ENCODE data around the gene AKTIP. TPM values are rescaled to one million over a fixed set of nuclear protein-coding genes. Genes with fewer than 3 reads are reported as not detected.
A peak's percentile ranks its signal among the peaks of the same experiment; 100 is the strongest.

AKTIP gene
- total RNA-seq, 1 experiment from 2014 or later: 13.2 TPM

DNA sequence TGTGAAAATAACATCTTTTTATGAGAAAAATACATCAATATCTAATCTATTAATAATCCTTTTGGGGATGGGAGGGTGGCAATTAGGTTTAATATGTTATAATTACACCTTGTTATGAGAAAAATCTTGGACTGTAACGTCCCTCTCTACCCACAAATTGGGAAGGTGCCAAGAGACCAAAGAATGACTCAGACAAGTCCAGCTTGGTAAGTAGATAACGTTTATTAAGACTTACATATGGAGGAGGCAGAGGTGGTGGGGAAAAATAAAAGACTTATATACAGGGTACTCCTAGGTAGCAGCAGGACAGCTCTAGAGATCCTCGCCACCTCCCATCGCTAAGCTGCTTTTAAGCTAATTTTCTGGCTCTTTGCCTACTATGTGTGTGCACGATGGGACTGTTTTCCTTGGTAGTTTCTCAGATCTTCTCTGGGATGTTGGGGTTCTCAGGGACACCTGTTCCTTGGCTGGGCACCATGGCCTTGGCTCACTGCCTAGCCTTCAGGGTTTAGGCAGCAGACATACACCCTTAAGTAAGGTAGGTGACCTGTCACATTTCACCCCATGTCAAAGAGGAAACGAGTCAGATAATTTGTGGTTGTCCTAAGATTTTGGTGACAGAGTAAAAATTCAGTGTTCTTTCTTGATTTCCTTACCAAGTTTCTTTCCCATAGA is 37.3 kb downstream of the AKTIP start:
- ATAC-seq (peak; percentile 40; the same call in 1 of the 2 replicates), DNase-seq (peak; percentile 62)
- Histone ChIP-seq H3K4me3 (ENCODE audit: low read length) (no peak overlapping the region), H3K79me2 (ENCODE audit: low read length) (no peaks in the 10 kb centered on the region), H3K27ac (ENCODE audit: low read length) (no peak overlapping the region), H3K4me1 (ENCODE audit: insufficient read depth, low read length) (peaks cover 8% of the 10 kb centered on the region), H3K9ac (ENCODE audit: low read length) (no peak overlapping the region), H3K9me2 (replicated peaks; ENCODE audit: low read length) (no peaks in the 10 kb centered on the region), H3K27me3 (ENCODE audit: low read length) (no peaks in the 10 kb centered on the region), H3K36me3 (ENCODE audit: low read depth, low read length) (peaks cover 4% of the 10 kb centered on the region; the same call in 1 of the 2 replicates), H4K20me1 (ENCODE audit: low read length) (no peaks in the 10 kb centered on the region), H3F3A (ENCODE audit: low read length, unreplicated experiment) (no peaks in the 10 kb centered on the region), H2AFZ (ENCODE audit: low read length) (no peak overlapping the region), H3K9me3 (ENCODE audit: low read length) (no peaks in the 10 kb centered on the region), H3K4me2 (ENCODE audit: low read length) (no peak overlapping the region)
- ChIA-PET POLR2A (ENCODE audit: unreplicated experiment) (no interaction called here), CTCF (no interaction called here)
- no TSS peak for BruUV-seq (replicated peaks)
- TF ChIP-seq, protein P1, sequence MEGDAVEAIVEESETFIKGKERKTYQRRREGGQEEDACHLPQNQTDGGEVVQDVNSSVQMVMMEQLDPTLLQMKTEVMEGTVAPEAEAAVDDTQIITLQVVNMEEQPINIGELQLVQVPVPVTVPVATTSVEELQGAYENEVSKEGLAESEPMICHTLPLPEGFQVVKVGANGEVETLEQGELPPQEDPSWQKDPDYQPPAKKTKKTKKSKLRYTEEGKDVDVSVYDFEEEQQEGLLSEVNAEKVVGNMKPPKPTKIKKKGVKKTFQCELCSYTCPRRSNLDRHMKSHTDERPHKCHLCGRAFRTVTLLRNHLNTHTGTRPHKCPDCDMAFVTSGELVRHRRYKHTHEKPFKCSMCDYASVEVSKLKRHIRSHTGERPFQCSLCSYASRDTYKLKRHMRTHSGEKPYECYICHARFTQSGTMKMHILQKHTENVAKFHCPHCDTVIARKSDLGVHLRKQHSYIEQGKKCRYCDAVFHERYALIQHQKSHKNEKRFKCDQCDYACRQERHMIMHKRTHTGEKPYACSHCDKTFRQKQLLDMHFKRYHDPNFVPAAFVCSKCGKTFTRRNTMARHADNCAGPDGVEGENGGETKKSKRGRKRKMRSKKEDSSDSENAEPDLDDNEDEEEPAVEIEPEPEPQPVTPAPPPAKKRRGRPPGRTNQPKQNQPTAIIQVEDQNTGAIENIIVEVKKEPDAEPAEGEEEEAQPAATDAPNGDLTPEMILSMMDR (conservative IDR thresholded peaks at IDR 0.05; ENCODE audit: low read depth, low read length): no peak
- no peak for TF ChIP-seq EZH2phosphoT487 (IDR thresholded peaks at IDR 0.05; ENCODE audit: borderline replicate concordance, low read length)
- no peak for TF ChIP-seq EZH2 (IDR thresholded peaks at IDR 0.05; ENCODE audit: low read length, unreplicated experiment)
- intact Hi-C loops (cut with micrococcal nuclease): no loop called here

DNA sequence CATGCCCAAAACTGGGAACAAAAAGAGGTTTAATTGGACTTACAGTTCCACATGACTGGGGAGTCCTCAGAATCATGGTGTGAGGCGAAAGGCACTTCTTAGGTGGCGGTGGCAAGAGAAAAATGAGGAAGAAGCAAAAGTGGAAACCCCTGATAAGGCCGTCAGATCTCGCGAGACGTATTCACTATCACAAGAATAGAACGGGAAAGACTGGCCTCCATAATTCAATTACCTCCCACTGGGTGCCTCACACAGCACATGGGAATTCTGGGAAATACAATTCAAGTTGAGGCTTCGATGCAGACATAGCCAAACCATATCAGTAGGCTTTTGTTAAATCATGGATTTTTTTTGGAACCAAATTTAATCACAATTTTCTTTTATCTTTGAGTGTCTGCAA is 44.4 kb downstream of the AKTIP start:
- DNase-seq (no peak), ATAC-seq (no peak)
- no peak overlapping the region for H3K4me2 ChIP-seq (ENCODE audit: low read length)
- no peaks in the 10 kb centered on the region; the same call in none of the 2 replicates for H3K36me3 ChIP-seq (ENCODE audit: low read depth, low read length)
- H3K4me3 ChIP-seq (ENCODE audit: low read length): no peak overlapping the region
- ChIA-PET POLR2A (ENCODE audit: unreplicated experiment) (no interaction called here), CTCF (no interaction called here)
- no peaks in the 10 kb centered on the region for H3K9me2 ChIP-seq (replicated peaks; ENCODE audit: low read length)
- no peak overlapping the region for H2AFZ ChIP-seq (ENCODE audit: low read length)
- H3F3A ChIP-seq (ENCODE audit: low read length, unreplicated experiment): no peaks in the 10 kb centered on the region
- no peaks in the 10 kb centered on the region for H3K4me1 ChIP-seq (ENCODE audit: insufficient read depth, low read length)
- H3K27me3 ChIP-seq (ENCODE audit: low read length): no peaks in the 10 kb centered on the region
- no peaks in the 10 kb centered on the region for H3K79me2 ChIP-seq (ENCODE audit: low read length)
- TF ChIP-seq EZH2 (IDR thresholded peaks at IDR 0.05; ENCODE audit: low read length, unreplicated experiment) (no peak), EZH2phosphoT487 (IDR thresholded peaks at IDR 0.05; ENCODE audit: borderline replicate concordance, low read length) (no peak)
- TF ChIP-seq, protein P1 (conservative IDR thresholded peaks at IDR 0.05; ENCODE audit: low read depth, low read length): no peak
- BruUV-seq (replicated peaks): no TSS peak
- H3K27ac ChIP-seq (ENCODE audit: low read length): no peak overlapping the region
- H3K9me3 ChIP-seq (ENCODE audit: low read length): no peaks in the 10 kb centered on the region
- H3K9ac ChIP-seq (ENCODE audit: low read length): no peak overlapping the region
- intact Hi-C loops (cut with micrococcal nuclease): no loop called here
- H4K20me1 ChIP-seq (ENCODE audit: low read length): no peaks in the 10 kb centered on the region

DNA sequence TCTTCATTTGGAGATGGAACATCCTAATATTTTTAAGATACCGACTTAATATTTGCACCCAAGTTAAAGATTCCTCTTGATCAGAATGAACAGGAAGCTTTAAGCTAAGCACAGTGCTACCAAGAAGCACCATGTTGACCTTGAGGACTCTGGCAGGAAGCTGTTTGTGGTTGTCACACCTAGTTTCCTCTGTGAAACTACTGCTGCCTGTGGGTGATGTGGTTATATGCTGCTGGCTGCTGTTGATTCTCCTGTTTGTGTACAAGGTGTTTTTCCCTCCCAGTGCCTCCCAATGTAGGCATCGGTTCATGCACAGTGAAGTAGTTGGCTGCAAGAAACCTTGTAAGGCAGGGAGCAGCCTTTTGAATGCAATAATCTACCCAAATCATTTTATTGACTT is 45.3 kb downstream of the AKTIP start:
- H3K27me3 ChIP-seq (ENCODE audit: low read length): no peaks in the 10 kb centered on the region
- no peaks in the 10 kb centered on the region for H3K9me3 ChIP-seq (ENCODE audit: low read length)
- no peaks in the 10 kb centered on the region for H3K9me2 ChIP-seq (replicated peaks; ENCODE audit: low read length)
- no peaks in the 10 kb centered on the region for H3F3A ChIP-seq (ENCODE audit: low read length, unreplicated experiment)
- no peak overlapping the region for H3K9ac ChIP-seq (ENCODE audit: low read length)
- no TSS peak for BruUV-seq (replicated peaks)
- no peaks in the 10 kb centered on the region; the same call in none of the 2 replicates for H3K36me3 ChIP-seq (ENCODE audit: low read depth, low read length)
- no peak for TF ChIP-seq EZH2 (IDR thresholded peaks at IDR 0.05; ENCODE audit: low read length, unreplicated experiment)
- TF ChIP-seq, protein P1 (conservative IDR thresholded peaks at IDR 0.05; ENCODE audit: low read depth, low read length): no peak
- TF ChIP-seq EZH2phosphoT487 (IDR thresholded peaks at IDR 0.05; ENCODE audit: borderline replicate concordance, low read length): no peak
- ATAC-seq (peak; percentile 53), DNase-seq (no peak)
- ChIA-PET CTCF (no interaction called here), POLR2A (ENCODE audit: unreplicated experiment) (no interaction called here)
- no peaks in the 10 kb centered on the region for H3K79me2 ChIP-seq (ENCODE audit: low read length)
- H3K4me1 ChIP-seq (ENCODE audit: insufficient read depth, low read length): no peaks in the 10 kb centered on the region
- no peaks in the 10 kb centered on the region for H4K20me1 ChIP-seq (ENCODE audit: low read length)
- H3K27ac ChIP-seq (ENCODE audit: low read length): no peak overlapping the region
- no peak overlapping the region for H3K4me3 ChIP-seq (ENCODE audit: low read length)
- no peak overlapping the region for H2AFZ ChIP-seq (ENCODE audit: low read length)
- intact Hi-C loops (cut with micrococcal nuclease): no loop called here
- H3K4me2 ChIP-seq (ENCODE audit: low read length): no peak overlapping the region
